ENCODE data around the gene SLC39A12. TPM values are rescaled to one million over a fixed set of nuclear protein-coding genes. Genes with fewer than 3 reads are reported as not detected.

The SLC39A12 gene
- polyA plus RNA-seq, 4 donors, result 0.01 TPM; not detected in 2

GRCh38 chr10:17980846-17981565 lies 29.3 kb downstream of the SLC39A12 start:
- H3K4me1 ChIP-seq (ENCODE audit: control insufficient read depth in 3 of 3, insufficient read depth in 2 of 3, low read depth in 1 of 3, low read length in 2 of 3), result no peaks in the 10 kb centered on the region
- no peaks in the 10 kb centered on the region for H3K9me3 ChIP-seq (ENCODE audit: control insufficient read depth in 2 of 2, insufficient read depth in 1 of 2, low read depth in 1 of 2, low read length in 1 of 2)
- no peaks in the 10 kb centered on the region for H3K27me3 ChIP-seq (ENCODE audit: control insufficient read depth in 3 of 3, insufficient read depth in 3 of 3, low read length in 3 of 3)
- H3K36me3 ChIP-seq (ENCODE audit: control insufficient read depth in 3 of 3, insufficient read depth in 2 of 3, low read depth in 1 of 3, low read length in 3 of 3), result no peaks in the 10 kb centered on the region
- FAIRE-seq (no peak), DNase-seq (no peak)
- 79 to 87% (median 83%) methylated on average over 6 of the region's 6 CpGs for WGBS, 3 donors
- no peak overlapping the region for H3K4me3 ChIP-seq (ENCODE audit: low read depth in 1 of 3, low read length in 3 of 3)
- H3K27ac ChIP-seq (ENCODE audit: low read depth in 1 of 3, low read length in 2 of 3), result no peak overlapping the region

- H3K4me1 ChIP-seq (ENCODE audit: control insufficient read depth in 3 of 3, insufficient read depth in 2 of 3, low read depth in 1 of 3, low read length in 2 of 3), result no peaks in the 10 kb centered on the region
- no peaks in the 10 kb centered on the region for H3K36me3 ChIP-seq (ENCODE audit: control insufficient read depth in 3 of 3, insufficient read depth in 2 of 3, low read depth in 1 of 3, low read length in 3 of 3)
- WGBS, 3 donors, result 84 to 98% (median 90%) methylated on average over 1 of the region's 1 CpG
- no peak overlapping the region for H3K4me3 ChIP-seq (ENCODE audit: low read depth in 1 of 3, low read length in 3 of 3)
- DNase-seq (no peak), FAIRE-seq (no peak)
- no peaks in the 10 kb centered on the region for H3K9me3 ChIP-seq (ENCODE audit: control insufficient read depth in 2 of 2, insufficient read depth in 1 of 2, low read depth in 1 of 2, low read length in 1 of 2)
- no peak overlapping the region for H3K27ac ChIP-seq (ENCODE audit: low read depth in 1 of 3, low read length in 2 of 3)
- no peaks in the 10 kb centered on the region for H3K27me3 ChIP-seq (ENCODE audit: control insufficient read depth in 3 of 3, insufficient read depth in 3 of 3, low read length in 3 of 3)
These were observed 30.2 kb downstream of the SLC39A12 start for GRCh38 chr10:17981766-17982380.

- H3K27ac ChIP-seq (ENCODE audit: low read depth in 1 of 3, low read length in 2 of 3), result no peak overlapping the region
These were observed 32.3 kb downstream of the SLC39A12 start for GRCh38 chr10:17984056-17984455.

GRCh38 chr10:17984563-17984962 lies 32.8 kb downstream of the SLC39A12 start:
- H3K4me3 ChIP-seq (ENCODE audit: low read depth in 1 of 3, low read length in 3 of 3), result no peak overlapping the region
- whole genome bisulfite sequencing, 3 donors, result 88 to 94% (median 94%) methylated on average over 4 of the region's 4 CpGs
- FAIRE-seq (no peak), DNase-seq (no peak)
- H3K9me3 ChIP-seq (ENCODE audit: control insufficient read depth in 2 of 2, insufficient read depth in 1 of 2, low read depth in 1 of 2, low read length in 1 of 2), result no peaks in the 10 kb centered on the region
- H3K36me3 ChIP-seq (ENCODE audit: control insufficient read depth in 3 of 3, insufficient read depth in 2 of 3, low read depth in 1 of 3, low read length in 3 of 3), result no peaks in the 10 kb centered on the region
- no peaks in the 10 kb centered on the region for H3K27me3 ChIP-seq (ENCODE audit: control insufficient read depth in 3 of 3, insufficient read depth in 3 of 3, low read length in 3 of 3)
- H3K4me1 ChIP-seq (ENCODE audit: control insufficient read depth in 3 of 3, insufficient read depth in 2 of 3, low read depth in 1 of 3, low read length in 2 of 3), result no peaks in the 10 kb centered on the region
- H3K27ac ChIP-seq (ENCODE audit: low read depth in 1 of 3, low read length in 2 of 3), result no peak overlapping the region

More at GRCh38 chr10:17984056-17984455, 32.3 kb downstream of the SLC39A12 start:
- FAIRE-seq, result no peak
- 5 to 33% (median 14%) methylated on average over 1 of the region's 1 CpG for WGBS, 3 donors
- Histone ChIP-seq H3K36me3 (ENCODE audit: control insufficient read depth in 3 of 3, insufficient read depth in 2 of 3, low read depth in 1 of 3, low read length in 3 of 3) (no peaks in the 10 kb centered on the region), H3K9me3 (ENCODE audit: control insufficient read depth in 2 of 2, insufficient read depth in 1 of 2, low read depth in 1 of 2, low read length in 1 of 2) (no peaks in the 10 kb centered on the region), H3K4me3 (ENCODE audit: low read depth in 1 of 3, low read length in 3 of 3) (no peak overlapping the region), H3K27me3 (ENCODE audit: control insufficient read depth in 3 of 3, insufficient read depth in 3 of 3, low read length in 3 of 3) (no peaks in the 10 kb centered on the region), H3K4me1 (ENCODE audit: control insufficient read depth in 3 of 3, insufficient read depth in 2 of 3, low read depth in 1 of 3, low read length in 2 of 3) (no peaks in the 10 kb centered on the region)
- DNase-seq, result peak in 1 of 2 donors; percentile 14

- whole genome bisulfite sequencing, 3 donors, result 80 to 85% (median 80%) methylated on average over 6 of the region's 6 CpGs
- FAIRE-seq (no peak), DNase-seq (no peak)
These were observed 38.4 kb downstream of the SLC39A12 start for GRCh38 chr10:17989908-17990767.

GRCh38 chr10:17992266-17992665 lies 40.5 kb downstream of the SLC39A12 start:
- Histone ChIP-seq H3K4me3 (ENCODE audit: low read depth in 1 of 3, low read length in 3 of 3) (no peak overlapping the region), H3K36me3 (ENCODE audit: control insufficient read depth in 3 of 3, insufficient read depth in 2 of 3, low read depth in 1 of 3, low read length in 3 of 3) (no peaks in the 10 kb centered on the region), H3K4me1 (ENCODE audit: control insufficient read depth in 3 of 3, insufficient read depth in 2 of 3, low read depth in 1 of 3, low read length in 2 of 3) (no peaks in the 10 kb centered on the region), H3K27ac (ENCODE audit: low read depth in 1 of 3, low read length in 2 of 3) (no peak overlapping the region), H3K9me3 (ENCODE audit: control insufficient read depth in 2 of 2, insufficient read depth in 1 of 2, low read depth in 1 of 2, low read length in 1 of 2) (no peaks in the 10 kb centered on the region), H3K27me3 (ENCODE audit: control insufficient read depth in 3 of 3, insufficient read depth in 3 of 3, low read length in 3 of 3) (no peaks in the 10 kb centered on the region)
- FAIRE-seq, result no peak
- no peak for DNase-seq

More at GRCh38 chr10:17989908-17990767, 38.4 kb downstream of the SLC39A12 start:
- Histone ChIP-seq H3K4me3 (ENCODE audit: low read depth in 1 of 3, low read length in 3 of 3) (no peak overlapping the region), H3K27me3 (ENCODE audit: control insufficient read depth in 3 of 3, insufficient read depth in 3 of 3, low read length in 3 of 3) (no peaks in the 10 kb centered on the region), H3K4me1 (ENCODE audit: control insufficient read depth in 3 of 3, insufficient read depth in 2 of 3, low read depth in 1 of 3, low read length in 2 of 3) (no peaks in the 10 kb centered on the region), H3K27ac (ENCODE audit: low read depth in 1 of 3, low read length in 2 of 3) (no peak overlapping the region), H3K36me3 (ENCODE audit: control insufficient read depth in 3 of 3, insufficient read depth in 2 of 3, low read depth in 1 of 3, low read length in 3 of 3) (no peaks in the 10 kb centered on the region), H3K9me3 (ENCODE audit: control insufficient read depth in 2 of 2, insufficient read depth in 1 of 2, low read depth in 1 of 2, low read length in 1 of 2) (no peaks in the 10 kb centered on the region)

GRCh38 chr10:17993361-17993760 lies 41.6 kb downstream of the SLC39A12 start:
- Histone ChIP-seq H3K36me3 (ENCODE audit: control insufficient read depth in 3 of 3, insufficient read depth in 2 of 3, low read depth in 1 of 3, low read length in 3 of 3) (no peaks in the 10 kb centered on the region), H3K4me1 (ENCODE audit: control insufficient read depth in 3 of 3, insufficient read depth in 2 of 3, low read depth in 1 of 3, low read length in 2 of 3) (no peaks in the 10 kb centered on the region), H3K9me3 (ENCODE audit: control insufficient read depth in 2 of 2, insufficient read depth in 1 of 2, low read depth in 1 of 2, low read length in 1 of 2) (no peaks in the 10 kb centered on the region), H3K27ac (ENCODE audit: low read depth in 1 of 3, low read length in 2 of 3) (no peak overlapping the region), H3K27me3 (ENCODE audit: control insufficient read depth in 3 of 3, insufficient read depth in 3 of 3, low read length in 3 of 3) (no peaks in the 10 kb centered on the region), H3K4me3 (ENCODE audit: low read depth in 1 of 3, low read length in 3 of 3) (no peak overlapping the region)
- WGBS, 3 donors, result 21 to 47% (median 37%) methylated on average over 3 of the region's 3 CpGs
- DNase-seq (peak in 1 of 2 donors; percentile 17), FAIRE-seq (no peak)

- Histone ChIP-seq H3K4me1 (ENCODE audit: control insufficient read depth in 3 of 3, insufficient read depth in 2 of 3, low read depth in 1 of 3, low read length in 2 of 3) (no peaks in the 10 kb centered on the region), H3K36me3 (ENCODE audit: control insufficient read depth in 3 of 3, insufficient read depth in 2 of 3, low read depth in 1 of 3, low read length in 3 of 3) (no peaks in the 10 kb centered on the region), H3K27me3 (ENCODE audit: control insufficient read depth in 3 of 3, insufficient read depth in 3 of 3, low read length in 3 of 3) (peaks cover 0 to 3% (median 0%) of the 10 kb centered on the region in 3 donors), H3K9me3 (ENCODE audit: control insufficient read depth in 2 of 2, insufficient read depth in 1 of 2, low read depth in 1 of 2, low read length in 1 of 2) (no peaks in the 10 kb centered on the region), H3K4me3 (ENCODE audit: low read depth in 1 of 3, low read length in 3 of 3) (no peak overlapping the region), H3K27ac (ENCODE audit: low read depth in 1 of 3, low read length in 2 of 3) (no peak overlapping the region)
- DNase-seq (no peak), FAIRE-seq (no peak)
- 91 to 96% (median 95%) methylated on average over 2 of the region's 2 CpGs for WGBS, 3 donors
These were observed 48.9 kb downstream of the SLC39A12 start for GRCh38 chr10:18000601-18001000.
